Stimulated activated CD4-positive, alpha-beta T cell treated with anti-CD3 and anti-CD28 coated beads, Interleukin-1b, Interleukin-23, amount 100 ng/mL, for 1 hour (primary cell): ENCODE results near the gene ZNF618.

Experiments
- DNase-seq, 2 donors: peaks; one replicate each; pipeline ENCODE4 v3.0.0-alpha.2; 2020; ENCODE audit warnings: low read depth in 2 of 2

The ZNF618 gene

GRCh38 chr9:114001794-114002261 lies 125.7 kb downstream of the ZNF618 start:
- DNase-seq = no peak

GRCh38 chr9:114002271-114002985 lies 126.3 kb downstream of the ZNF618 start:
- no peak for DNase-seq

- no peak for DNase-seq
Measured at GRCh38 chr9:114002986-114003350, 126.9 kb downstream of the ZNF618 start.

GRCh38 chr9:114003351-114003750 lies 127.2 kb downstream of the ZNF618 start:
- no peak for DNase-seq

- DNase-seq = no peak
Measured at GRCh38 chr9:114003758-114004157, 127.6 kb downstream of the ZNF618 start.

GRCh38 chr9:114004221-114004716 lies 128.2 kb downstream of the ZNF618 start:
- no peak for DNase-seq

GRCh38 chr9:114005371-114006154 lies 129.5 kb downstream of the ZNF618 start:
- DNase-seq = no peak

- no peak for DNase-seq
Measured at GRCh38 chr9:114006155-114006550, 130.0 kb downstream of the ZNF618 start.

- DNase-seq = no peak
Measured at GRCh38 chr9:114006931-114007691, 131.0 kb downstream of the ZNF618 start.

- no peak for DNase-seq
Measured at GRCh38 chr9:114007991-114008666, 132.0 kb downstream of the ZNF618 start.

- no peak for DNase-seq
Measured at GRCh38 chr9:114008667-114009410, 132.7 kb downstream of the ZNF618 start.

- no peak for DNase-seq
Measured at GRCh38 chr9:114011313-114011712, 135.2 kb downstream of the ZNF618 start.

GRCh38 chr9:114012126-114012525 lies 136.0 kb downstream of the ZNF618 start:
- no peak for DNase-seq

GRCh38 chr9:114014044-114014443 lies 137.9 kb downstream of the ZNF618 start:
- DNase-seq = no peak

GRCh38 chr9:114015607-114016006 lies 139.5 kb downstream of the ZNF618 start:
- no peak for DNase-seq

GRCh38 chr9:114016101-114016500 lies 140.0 kb downstream of the ZNF618 start:
- no peak for DNase-seq

GRCh38 chr9:114016629-114017423 lies 140.7 kb downstream of the ZNF618 start:
- DNase-seq = no peak

- no peak for DNase-seq
Measured at GRCh38 chr9:114017741-114018715, 141.9 kb downstream of the ZNF618 start.

- DNase-seq = no peak
Measured at GRCh38 chr9:114021578-114021977, 145.5 kb downstream of the ZNF618 start.
